ENCODE measurements around the gene KRTAP4-7. TPM values are rescaled to one million over a fixed set of nuclear protein-coding genes. Genes with fewer than 3 reads are reported as not detected.
"Not testable (repeated sequence)": the region's sequence is repeated elsewhere in the genome, so short reads cannot be mapped to it uniquely, and the experiment has no call there.

KRTAP4-7 gene
- total RNA-seq, 1 donor from 2014 or later, result not detected

- TF ChIP-seq CTCF (IDR thresholded peaks at IDR 0.05; ENCODE audit: partially characterized antibody, unreplicated experiment), result no peak
- peaks cover 5% of the 10 kb centered on the region for H3K36me3 Mint-ChIP-seq (ENCODE audit: unreplicated experiment)
- no peak for DNase-seq
- no peaks in the 10 kb centered on the region for H3K4me1 Mint-ChIP-seq (ENCODE audit: low read depth, unreplicated experiment)
- no peaks in the 10 kb centered on the region for H3K27me3 Mint-ChIP-seq (ENCODE audit: unreplicated experiment)
- no peak overlapping the region for H3K4me3 Mint-ChIP-seq (ENCODE audit: unreplicated experiment)
- no peak overlapping the region for H3K27ac Mint-ChIP-seq (ENCODE audit: unreplicated experiment)
- no peaks in the 10 kb centered on the region for H3K9me3 Mint-ChIP-seq (ENCODE audit: unreplicated experiment)
Observed at GRCh38 chr17:41057547-41057946, 26.4 kb upstream of the KRTAP4-7 start.

GRCh38 chr17:41058741-41059140 lies 25.2 kb upstream of the KRTAP4-7 start:
- Mint-ChIP-seq H3K36me3 (ENCODE audit: unreplicated experiment) (peaks cover 5% of the 10 kb centered on the region), H3K4me1 (ENCODE audit: low read depth, unreplicated experiment) (no peaks in the 10 kb centered on the region), H3K4me3 (ENCODE audit: unreplicated experiment) (no peak overlapping the region), H3K27me3 (ENCODE audit: unreplicated experiment) (no peaks in the 10 kb centered on the region), H3K27ac (ENCODE audit: unreplicated experiment) (no peak overlapping the region), H3K9me3 (ENCODE audit: unreplicated experiment) (peaks cover 2% of the 10 kb centered on the region)
- no peak for DNase-seq
- TF ChIP-seq CTCF (IDR thresholded peaks at IDR 0.05; ENCODE audit: partially characterized antibody, unreplicated experiment), result no peak

GRCh38 chr17:41059276-41060051 lies 24.5 kb upstream of the KRTAP4-7 start:
- not testable (repeated sequence) for H3K27me3 Mint-ChIP-seq (ENCODE audit: unreplicated experiment); H3K4me3 Mint-ChIP-seq (ENCODE audit: unreplicated experiment); H3K4me1 Mint-ChIP-seq (ENCODE audit: low read depth, unreplicated experiment); H3K27ac Mint-ChIP-seq (ENCODE audit: unreplicated experiment); DNase-seq; H3K36me3 Mint-ChIP-seq (ENCODE audit: unreplicated experiment); H3K9me3 Mint-ChIP-seq (ENCODE audit: unreplicated experiment)

GRCh38 chr17:41060052-41060604 lies 23.8 kb upstream of the KRTAP4-7 start, which contains the start of gene KRTAP2-3:
KRTAP2-3 (minus strand) TSS chr17:41060114; CDS start chr17:41060050, 64 bp downstream.
- H3K9me3 Mint-ChIP-seq (ENCODE audit: unreplicated experiment), result peaks cover 2% of the 10 kb centered on the region
- no peaks in the 10 kb centered on the region for H3K27me3 Mint-ChIP-seq (ENCODE audit: unreplicated experiment)
- no peak within 1 kb of the TSS for H3K27ac Mint-ChIP-seq (ENCODE audit: unreplicated experiment)
- TF ChIP-seq CTCF (IDR thresholded peaks at IDR 0.05; ENCODE audit: partially characterized antibody, unreplicated experiment), result no peak
- no peak within 1 kb of the TSS for H3K4me3 Mint-ChIP-seq (ENCODE audit: unreplicated experiment)
- no peak for DNase-seq
- H3K36me3 Mint-ChIP-seq (ENCODE audit: unreplicated experiment), result peaks cover 5% of the 10 kb centered on the region
- H3K4me1 Mint-ChIP-seq (ENCODE audit: low read depth, unreplicated experiment), result no peaks in the 10 kb centered on the region

- H3K36me3 Mint-ChIP-seq (ENCODE audit: unreplicated experiment), result peaks cover 9% of the 10 kb centered on the region
- H3K4me3 Mint-ChIP-seq (ENCODE audit: unreplicated experiment), result no peak overlapping the region
- TF ChIP-seq CTCF (IDR thresholded peaks at IDR 0.05; ENCODE audit: partially characterized antibody, unreplicated experiment), result no peak
- no peak for DNase-seq
- no peaks in the 10 kb centered on the region for H3K27me3 Mint-ChIP-seq (ENCODE audit: unreplicated experiment)
- peaks cover 2% of the 10 kb centered on the region for H3K9me3 Mint-ChIP-seq (ENCODE audit: unreplicated experiment)
- H3K27ac Mint-ChIP-seq (ENCODE audit: unreplicated experiment), result no peak overlapping the region
- H3K4me1 Mint-ChIP-seq (ENCODE audit: low read depth, unreplicated experiment), result no peaks in the 10 kb centered on the region
Observed at GRCh38 chr17:41061964-41062363, 22.0 kb upstream of the KRTAP4-7 start.
